A549 (cell line): ENCODE data around the gene SAA2. TPM values are rescaled to one million over a fixed set of nuclear protein-coding genes. Genes with fewer than 3 reads are reported as not detected.

ENCODE experiments used
- ATAC-seq, 2 experiments: fragments of 200-7000 bp in 1 of 2; fragments of >200 bp in 1 of 2; cut with Nextera tagmentation in 1 of 2; cut with Tn5 transposase in 1 of 2; 3 replicates each; pipeline versions ENCODE4 v1.8.0 to v1.9.1; 2018 to 2020; ENCODE audit warnings: mild to moderate bottlenecking in 1 of 2, moderate library complexity in 1 of 2
- CTCF ChIA-PET: fragments of 300-600 bp; sonication (Branson Sonifier 250); formaldehyde crosslinking; extraction: SDS; loops from one replicate; lab custom pipeline; 2021; ENCODE audit warnings: antibody characterized with exemption, inconsistent platforms; lab: Yijun Ruan, JAX
- POLR2A ChIA-PET: fragments of 350-600 bp; formaldehyde crosslinking; extraction: SDS; loops from one replicate; lab custom pipeline; 2021; ENCODE audit warnings: antibody characterized with exemption, inconsistent platforms; lab: Yijun Ruan, JAX
- DNase-seq, 2 experiments: peaks; one replicate each; pipeline versions ENCODE4 v3.0.0 to v3.0.0-alpha.2; 2011 to 2016; ENCODE audit warnings: low read depth in 1 of 2, low spot score in 1 of 2
- FAIRE-seq: peaks from 2 replicates; lab custom pipeline; 2011; peaks lifted over from hg19 to GRCh38; lab: Jason Lieb, UNC
- H3K27ac ChIP-seq, 2 experiments: fragments of >200 bp; sonication (Bioruptor Twin); formaldehyde crosslinking; 3 replicates each; pipeline ENCODE4 v1.5.1; 2016 to 2017
- H3K4me1 ChIP-seq: fragments of >200 bp; sonication (Bioruptor Twin); formaldehyde crosslinking; 3 replicates; pipeline ENCODE4 v1.6.1; 2016
- H3K4me2 ChIP-seq: fragments of >200 bp; sonication (Bioruptor Twin); formaldehyde crosslinking; 3 replicates; pipeline ENCODE4 v1.6.1; 2016
- H3K4me3 ChIP-seq: fragments of >200 bp; sonication (Bioruptor Twin); formaldehyde crosslinking; 3 replicates; pipeline ENCODE4 v1.5.1; 2016
- H3K9me3 ChIP-seq: fragments of >200 bp; sonication (Bioruptor Twin); formaldehyde crosslinking; 3 replicates; pipeline ENCODE4 v1.6.1; 2016
- BHLHE40 ChIP-seq: IDR thresholded peaks from 2 replicates; pipeline ENCODE4 v1.6.1; 2012; ENCODE audit warnings: low read depth, low read length, inconsistent platforms
- CHD4 ChIP-seq: fragments of 200-600 bp; sonication (generic); IDR thresholded peaks from 2 replicates; pipeline ENCODE4 v1.6.1; 2016; ENCODE audit warnings: antibody characterized with exemption, mild to moderate bottlenecking, borderline replicate concordance
- EHF ChIP-seq: fragments of 250-450 bp; sonication (Bioruptor Pico); IDR thresholded peaks from 2 replicates; pipeline ENCODE4 v1.5.0; 2020; ENCODE audit warnings: mild to moderate bottlenecking
- FOSB ChIP-seq: fragments of 250-450 bp; sonication (Bioruptor Pico); IDR thresholded peaks from 2 replicates; pipeline ENCODE4 v1.5.0; 2020; ENCODE audit warnings: mild to moderate bottlenecking, moderate library complexity
- FOSL2 ChIP-seq, 2 experiments: fragments of 450-650 bp in 1 of 2; fragments of >200 bp in 1 of 2; sonication (Bioruptor Twin) in 1 of 2; formaldehyde crosslinking; IDR thresholded peaks; 2 replicates each; pipeline versions ENCODE4 v1.5.0 to v1.6.1; 2016 to 2020; ENCODE audit warnings: mild to moderate bottlenecking in 1 of 2, moderate library complexity in 1 of 2
- HOXB5 ChIP-seq: fragments of 250-450 bp; sonication (Bioruptor Pico); IDR thresholded peaks from 2 replicates; pipeline ENCODE4 v1.5.0; 2020; ENCODE audit warnings: mild to moderate bottlenecking, moderate library complexity
- JUN ChIP-seq, 2 experiments: fragments of >200 bp; sonication (Bioruptor Twin); formaldehyde crosslinking; IDR thresholded peaks; 2 replicates in 1 of 2; 3 replicates in 1 of 2; pipeline ENCODE4 v1.6.1; 2016 to 2017
- KDM1A ChIP-seq: fragments of 200-600 bp; sonication (generic); IDR thresholded peaks from 2 replicates; pipeline ENCODE4 v1.6.1; 2016; ENCODE audit warnings: low read depth, mild to moderate bottlenecking
- MAZ ChIP-seq: fragments of 150-350 bp; IDR thresholded peaks from 2 replicates; pipeline ENCODE4 v1.6.1; 2014; ENCODE audit warnings: antibody characterized with exemption, low read depth, low read length, borderline replicate concordance
- MYC ChIP-seq: IDR thresholded peaks from 2 replicates; pipeline ENCODE4 v1.6.1; 2012; ENCODE audit warnings: mild to moderate bottlenecking, inconsistent platforms, low read length, improper control_type of control experiment, borderline replicate concordance
- RNF2 ChIP-seq: fragments of 200-600 bp; sonication (generic); IDR thresholded peaks from 2 replicates; pipeline ENCODE4 v1.6.1; 2016; ENCODE audit warnings: low read depth, mild to moderate bottlenecking, antibody characterized with exemption, moderate library complexity, borderline replicate concordance
- SMC3 ChIP-seq: fragments of >200 bp; sonication (Bioruptor Twin); formaldehyde crosslinking; IDR thresholded peaks from 3 replicates; pipeline ENCODE4 v1.6.1; 2018; ENCODE audit warnings: inconsistent platforms
- TFCP2L1 ChIP-seq: fragments of 250-450 bp; sonication (Bioruptor Pico); IDR thresholded peaks from 2 replicates; pipeline ENCODE4 v1.5.0; 2021; ENCODE audit warnings: mild to moderate bottlenecking
- ZC3H11A ChIP-seq: fragments of 450-650 bp; IDR thresholded peaks from 2 replicates; pipeline ENCODE4 v1.6.1; 2014; ENCODE audit warnings: antibody characterized with exemption, mild to moderate bottlenecking
- WGBS: methylation state at CpG from one replicate; pipeline ENCODE4 v1.1.6; 2017; ENCODE audit errors: missing lambda C conversion rate; 5-methylcytosine and 5-hydroxymethylcytosine counted together
- polyA plus RNA-seq, 4 experiments: library from polyadenylated mRNA; depleted of rRNA in 3 of 4; stranded (reverse); fragments of >200 nt; fragmentation: RNase III in 1 of 4; extraction: RNeasy Plus Mini Kit Qiagen cat#74134 plus additional on column Dnase treatment in 1 of 4; gene quantifications; 2 replicates in 3 of 4; 3 replicates in 1 of 4; pipeline ENCODE4 v1.2.3, GENCODE V29; 2011 to 2017
- TF ChIP-seq, protein P1 (sequence below): fragments of 250-450 bp; sonication (Bioruptor Pico); IDR thresholded peaks from 2 replicates; pipeline ENCODE4 v1.5.0; 2021; ENCODE audit warnings: mild to moderate bottlenecking, moderate library complexity, borderline replicate concordance
- TF ChIP-seq, protein P2 (sequence below): IDR thresholded peaks from 2 replicates; pipeline ENCODE4 v1.6.1; 2012
- TF ChIP-seq, protein P3 (sequence below): IDR thresholded peaks from 2 replicates; pipeline ENCODE4 v1.6.1; 2012; ENCODE audit warnings: low read depth, borderline replicate concordance
- TF ChIP-seq, protein P4 (sequence below): fragments of >200 bp; sonication (Bioruptor Twin); formaldehyde crosslinking; IDR thresholded peaks from 3 replicates; pipeline ENCODE4 v1.6.1; 2016
- TF ChIP-seq, protein P5 (sequence below): IDR thresholded peaks from 2 replicates; pipeline ENCODE4 v1.6.1; 2012
- TF ChIP-seq, protein P6 (sequence below): fragments of 150-350 bp; IDR thresholded peaks from 2 replicates; pipeline ENCODE4 v1.6.1; 2014; ENCODE audit warnings: low read depth, mild to moderate bottlenecking, low read length

SAA2 gene
- polyA plus RNA-seq, 2 of the 4 experiments (the other 2 are of a cell fraction): 0.09 TPM; not detected in 1

DNA sequence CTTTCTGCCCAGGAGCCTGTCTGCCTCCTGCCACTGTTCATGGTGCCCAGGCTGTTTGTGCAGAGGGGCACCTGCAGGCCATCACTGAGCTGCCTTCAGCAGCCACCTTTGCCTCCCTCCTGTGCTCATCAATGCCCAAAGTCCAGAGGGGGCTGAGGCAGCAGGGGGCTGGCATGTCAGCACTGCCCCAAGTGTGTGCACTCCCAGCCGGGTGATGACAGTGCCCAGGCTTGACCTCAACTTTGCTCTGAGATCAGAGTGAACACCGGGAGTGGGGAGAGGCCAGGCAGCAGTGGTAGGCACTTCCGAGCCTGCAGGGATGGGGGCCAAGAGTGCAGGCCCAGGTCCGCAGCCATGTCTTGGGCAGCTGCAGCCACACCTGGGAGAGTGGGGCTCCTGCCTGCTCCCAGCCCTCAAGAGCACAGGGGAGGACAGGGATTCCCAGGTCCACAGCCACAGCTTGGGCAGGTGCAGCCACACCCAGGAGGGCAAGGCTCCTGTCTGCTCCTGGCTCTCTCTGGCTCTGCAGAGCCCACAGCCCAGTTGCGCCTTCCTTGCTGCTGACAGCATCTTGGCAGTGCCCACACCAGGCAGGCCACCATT is 27.1 kb downstream of the SAA2 start (continued):
- TF ChIP-seq, protein P1, sequence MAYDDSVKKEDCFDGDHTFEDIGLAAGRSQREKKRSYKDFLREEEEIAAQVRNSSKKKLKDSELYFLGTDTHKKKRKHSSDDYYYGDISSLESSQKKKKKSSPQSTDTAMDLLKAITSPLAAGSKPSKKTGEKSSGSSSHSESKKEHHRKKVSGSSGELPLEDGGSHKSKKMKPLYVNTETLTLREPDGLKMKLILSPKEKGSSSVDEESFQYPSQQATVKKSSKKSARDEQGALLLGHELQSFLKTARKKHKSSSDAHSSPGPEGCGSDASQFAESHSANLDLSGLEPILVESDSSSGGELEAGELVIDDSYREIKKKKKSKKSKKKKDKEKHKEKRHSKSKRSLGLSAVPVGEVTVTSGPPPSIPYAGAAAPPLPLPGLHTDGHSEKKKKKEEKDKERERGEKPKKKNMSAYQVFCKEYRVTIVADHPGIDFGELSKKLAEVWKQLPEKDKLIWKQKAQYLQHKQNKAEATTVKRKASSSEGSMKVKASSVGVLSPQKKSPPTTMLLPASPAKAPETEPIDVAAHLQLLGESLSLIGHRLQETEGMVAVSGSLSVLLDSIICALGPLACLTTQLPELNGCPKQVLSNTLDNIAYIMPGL (CRISPR knock-in tag): no peak
- no peak for TF ChIP-seq KDM1A
- TF ChIP-seq, protein P2, sequence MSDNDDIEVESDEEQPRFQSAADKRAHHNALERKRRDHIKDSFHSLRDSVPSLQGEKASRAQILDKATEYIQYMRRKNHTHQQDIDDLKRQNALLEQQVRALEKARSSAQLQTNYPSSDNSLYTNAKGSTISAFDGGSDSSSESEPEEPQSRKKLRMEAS: no peak
- no peak for TF ChIP-seq RNF2
- TF ChIP-seq FOSL2 (IDR thresholded peaks at IDR 0.05): no peak
- no peak for TF ChIP-seq FOSL2 (CRISPR knock-in tag; IDR thresholded peaks at IDR 0.05)
- TF ChIP-seq BHLHE40: no peak
- TF ChIP-seq FOSB (CRISPR knock-in tag): no peak
- TF ChIP-seq TFCP2L1 (CRISPR knock-in tag): no peak

DNA sequence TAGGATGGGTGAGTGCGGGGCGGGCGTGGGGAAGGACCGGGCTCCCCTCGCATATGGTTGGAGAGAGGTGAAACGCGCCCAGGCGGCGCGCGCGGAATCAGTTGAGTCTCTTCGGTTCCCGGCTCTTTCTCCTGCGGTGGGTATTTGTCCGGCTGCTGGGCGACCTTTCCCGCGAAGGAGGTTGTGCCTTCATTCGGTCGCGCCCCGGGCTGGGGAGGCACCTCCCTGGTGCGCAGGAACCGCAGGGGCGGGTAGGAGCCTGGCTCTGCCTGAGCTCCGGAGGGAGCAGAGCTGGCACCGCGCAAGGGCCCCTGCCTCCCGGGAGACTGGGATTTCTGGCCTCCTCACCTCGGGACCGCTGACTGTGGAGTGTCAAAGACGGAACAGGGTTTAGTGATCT is 39.4 kb downstream of the SAA2 start:
- CTCF ChIA-PET: no interaction called here
- ATAC-seq: no peak

More for the DNA sequence above, 39.4 kb downstream of the SAA2 start:
- Histone ChIP-seq H3K9me3 (no peaks in the 10 kb centered on the region), H3K4me2 (no peak overlapping the region), H3K27ac (no peak overlapping the region), H3K4me3 (no peak overlapping the region), H3K4me1 (no peaks in the 10 kb centered on the region)
- POLR2A ChIA-PET: no interaction called here
- DNase-seq (no peak), FAIRE-seq (no peak)
- TF ChIP-seq EHF (CRISPR knock-in tag) (no peak), KDM1A (no peak), SMC3 (no peak), JUN (IDR thresholded peaks at IDR 0.05) (no peak), ZC3H11A (no peak), HOXB5 (CRISPR knock-in tag) (no peak), MYC (no peak), MAZ (no peak), CHD4 (no peak)
- TF ChIP-seq, protein P3, sequence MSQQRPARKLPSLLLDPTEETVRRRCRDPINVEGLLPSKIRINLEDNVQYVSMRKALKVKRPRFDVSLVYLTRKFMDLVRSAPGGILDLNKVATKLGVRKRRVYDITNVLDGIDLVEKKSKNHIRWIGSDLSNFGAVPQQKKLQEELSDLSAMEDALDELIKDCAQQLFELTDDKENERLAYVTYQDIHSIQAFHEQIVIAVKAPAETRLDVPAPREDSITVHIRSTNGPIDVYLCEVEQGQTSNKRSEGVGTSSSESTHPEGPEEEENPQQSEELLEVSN: no peak
- TF ChIP-seq, protein P4, sequence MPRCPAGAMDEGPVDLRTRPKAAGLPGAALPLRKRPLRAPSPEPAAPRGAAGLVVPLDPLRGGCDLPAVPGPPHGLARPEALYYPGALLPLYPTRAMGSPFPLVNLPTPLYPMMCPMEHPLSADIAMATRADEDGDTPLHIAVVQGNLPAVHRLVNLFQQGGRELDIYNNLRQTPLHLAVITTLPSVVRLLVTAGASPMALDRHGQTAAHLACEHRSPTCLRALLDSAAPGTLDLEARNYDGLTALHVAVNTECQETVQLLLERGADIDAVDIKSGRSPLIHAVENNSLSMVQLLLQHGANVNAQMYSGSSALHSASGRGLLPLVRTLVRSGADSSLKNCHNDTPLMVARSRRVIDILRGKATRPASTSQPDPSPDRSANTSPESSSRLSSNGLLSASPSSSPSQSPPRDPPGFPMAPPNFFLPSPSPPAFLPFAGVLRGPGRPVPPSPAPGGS: no peak
- TF ChIP-seq, protein P5, sequence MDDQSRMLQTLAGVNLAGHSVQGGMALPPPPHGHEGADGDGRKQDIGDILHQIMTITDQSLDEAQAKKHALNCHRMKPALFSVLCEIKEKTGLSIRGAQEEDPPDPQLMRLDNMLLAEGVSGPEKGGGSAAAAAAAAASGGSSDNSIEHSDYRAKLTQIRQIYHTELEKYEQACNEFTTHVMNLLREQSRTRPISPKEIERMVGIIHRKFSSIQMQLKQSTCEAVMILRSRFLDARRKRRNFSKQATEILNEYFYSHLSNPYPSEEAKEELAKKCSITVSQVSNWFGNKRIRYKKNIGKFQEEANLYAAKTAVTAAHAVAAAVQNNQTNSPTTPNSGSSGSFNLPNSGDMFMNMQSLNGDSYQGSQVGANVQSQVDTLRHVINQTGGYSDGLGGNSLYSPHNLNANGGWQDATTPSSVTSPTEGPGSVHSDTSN: no peak
- TF ChIP-seq, protein P6, sequence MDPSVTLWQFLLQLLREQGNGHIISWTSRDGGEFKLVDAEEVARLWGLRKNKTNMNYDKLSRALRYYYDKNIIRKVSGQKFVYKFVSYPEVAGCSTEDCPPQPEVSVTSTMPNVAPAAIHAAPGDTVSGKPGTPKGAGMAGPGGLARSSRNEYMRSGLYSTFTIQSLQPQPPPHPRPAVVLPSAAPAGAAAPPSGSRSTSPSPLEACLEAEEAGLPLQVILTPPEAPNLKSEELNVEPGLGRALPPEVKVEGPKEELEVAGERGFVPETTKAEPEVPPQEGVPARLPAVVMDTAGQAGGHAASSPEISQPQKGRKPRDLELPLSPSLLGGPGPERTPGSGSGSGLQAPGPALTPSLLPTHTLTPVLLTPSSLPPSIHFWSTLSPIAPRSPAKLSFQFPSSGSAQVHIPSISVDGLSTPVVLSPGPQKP: no peak
- WGBS: 77% methylated on average over 31 of the region's 33 CpGs
